HL-60 (cell line): ENCODE measurements around the gene SMIM28.
"Not testable (repeated sequence)": the region's sequence is repeated elsewhere in the genome, so short reads cannot be mapped to it uniquely, and the experiment has no call there.

Source experiments
- DNase-seq, 2 experiments: peaks; one replicate each; pipeline ENCODE4 v3.0.0-alpha.2; 2010 to 2020; ENCODE audit warnings: low read depth in 1 of 2, low spot score in 1 of 2
- H3K27ac ChIP-seq: fragments of 250-450 bp; sonication (Bioruptor Pico); replicated peaks from 2 replicates; pipeline ENCODE4 v1.5.1; 2020; ENCODE audit warnings: mild to moderate bottlenecking, moderate library complexity
- H3K27me3 ChIP-seq: fragments of 250-450 bp; sonication (Bioruptor Pico); 2 replicates; pipeline ENCODE4 v1.5.1; 2021; ENCODE audit warnings: mild to moderate bottlenecking, moderate library complexity; ENCODE audit not compliant: insufficient read depth, poor library complexity, severe bottlenecking
- H3K4me3 ChIP-seq: replicated peaks from 2 replicates; pipeline ENCODE4 v1.5.1; 2011; ENCODE audit warnings: mild to moderate bottlenecking, control low read depth, low read length; ENCODE audit not compliant: insufficient read depth
- CTCF ChIP-seq: IDR thresholded peaks from one replicate; pipeline ENCODE4 v1.5.1; 2011; ENCODE audit warnings: low read length, control low read depth, inconsistent platforms; ENCODE audit not compliant: insufficient read depth
- GABPA ChIP-seq: IDR thresholded peaks from 2 replicates; pipeline ENCODE4 v1.6.1; 2012; ENCODE audit warnings: low read depth
- POLR2AphosphoS5 ChIP-seq: IDR thresholded peaks from 2 replicates; pipeline ENCODE4 v1.6.1; 2012; ENCODE audit warnings: low read depth
- SPI1 ChIP-seq: IDR thresholded peaks from 2 replicates; pipeline ENCODE4 v1.6.1; 2012; ENCODE audit warnings: low read depth, mild to moderate bottlenecking, borderline replicate concordance
- TF ChIP-seq, protein P1 (sequence below): IDR thresholded peaks from 2 replicates; pipeline ENCODE4 v1.6.1; 2012; ENCODE audit warnings: low read depth; ENCODE audit not compliant: insufficient replicate concordance

Gene SMIM28

GRCh38 chr6:138421608-138422007, 43.9 kb downstream of the SMIM28 start:
- TF ChIP-seq CTCF (no peak), POLR2AphosphoS5 (no peak), SPI1 (no peak), GABPA (no peak)
- TF ChIP-seq, protein P1, sequence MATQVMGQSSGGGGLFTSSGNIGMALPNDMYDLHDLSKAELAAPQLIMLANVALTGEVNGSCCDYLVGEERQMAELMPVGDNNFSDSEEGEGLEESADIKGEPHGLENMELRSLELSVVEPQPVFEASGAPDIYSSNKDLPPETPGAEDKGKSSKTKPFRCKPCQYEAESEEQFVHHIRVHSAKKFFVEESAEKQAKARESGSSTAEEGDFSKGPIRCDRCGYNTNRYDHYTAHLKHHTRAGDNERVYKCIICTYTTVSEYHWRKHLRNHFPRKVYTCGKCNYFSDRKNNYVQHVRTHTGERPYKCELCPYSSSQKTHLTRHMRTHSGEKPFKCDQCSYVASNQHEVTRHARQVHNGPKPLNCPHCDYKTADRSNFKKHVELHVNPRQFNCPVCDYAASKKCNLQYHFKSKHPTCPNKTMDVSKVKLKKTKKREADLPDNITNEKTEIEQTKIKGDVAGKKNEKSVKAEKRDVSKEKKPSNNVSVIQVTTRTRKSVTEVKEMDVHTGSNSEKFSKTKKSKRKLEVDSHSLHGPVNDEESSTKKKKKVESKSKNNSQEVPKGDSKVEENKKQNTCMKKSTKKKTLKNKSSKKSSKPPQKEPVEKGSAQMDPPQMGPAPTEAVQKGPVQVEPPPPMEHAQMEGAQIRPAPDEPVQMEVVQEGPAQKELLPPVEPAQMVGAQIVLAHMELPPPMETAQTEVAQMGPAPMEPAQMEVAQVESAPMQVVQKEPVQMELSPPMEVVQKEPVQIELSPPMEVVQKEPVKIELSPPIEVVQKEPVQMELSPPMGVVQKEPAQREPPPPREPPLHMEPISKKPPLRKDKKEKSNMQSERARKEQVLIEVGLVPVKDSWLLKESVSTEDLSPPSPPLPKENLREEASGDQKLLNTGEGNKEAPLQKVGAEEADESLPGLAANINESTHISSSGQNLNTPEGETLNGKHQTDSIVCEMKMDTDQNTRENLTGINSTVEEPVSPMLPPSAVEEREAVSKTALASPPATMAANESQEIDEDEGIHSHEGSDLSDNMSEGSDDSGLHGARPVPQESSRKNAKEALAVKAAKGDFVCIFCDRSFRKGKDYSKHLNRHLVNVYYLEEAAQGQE = no peak
- H3K27ac ChIP-seq = no peak overlapping the region
- DNase-seq = no peak
- no peaks in the 10 kb centered on the region for H3K27me3 ChIP-seq
- H3K4me3 ChIP-seq = no peak overlapping the region

- no peak overlapping the region for H3K4me3 ChIP-seq
- no peak for TF ChIP-seq CTCF
- TF ChIP-seq, protein P1 = no peak
- no peak for TF ChIP-seq SPI1
- TF ChIP-seq GABPA = no peak
- TF ChIP-seq POLR2AphosphoS5 = no peak
- H3K27ac ChIP-seq = peak overlapping the region; percentile 63
- H3K27me3 ChIP-seq = no peaks in the 10 kb centered on the region
- no peak for DNase-seq
Measured at GRCh38 chr6:138422861-138423260, 45.2 kb downstream of the SMIM28 start.

- H3K4me3 ChIP-seq = no peak overlapping the region
- no peak overlapping the region for H3K27ac ChIP-seq
- H3K27me3 ChIP-seq = no peaks in the 10 kb centered on the region
- DNase-seq = no peak
- TF ChIP-seq GABPA (no peak), CTCF (no peak), SPI1 (no peak), POLR2AphosphoS5 (no peak)
- TF ChIP-seq, protein P1 = no peak
Measured at GRCh38 chr6:138424004-138424904, 46.5 kb downstream of the SMIM28 start.

DNA sequence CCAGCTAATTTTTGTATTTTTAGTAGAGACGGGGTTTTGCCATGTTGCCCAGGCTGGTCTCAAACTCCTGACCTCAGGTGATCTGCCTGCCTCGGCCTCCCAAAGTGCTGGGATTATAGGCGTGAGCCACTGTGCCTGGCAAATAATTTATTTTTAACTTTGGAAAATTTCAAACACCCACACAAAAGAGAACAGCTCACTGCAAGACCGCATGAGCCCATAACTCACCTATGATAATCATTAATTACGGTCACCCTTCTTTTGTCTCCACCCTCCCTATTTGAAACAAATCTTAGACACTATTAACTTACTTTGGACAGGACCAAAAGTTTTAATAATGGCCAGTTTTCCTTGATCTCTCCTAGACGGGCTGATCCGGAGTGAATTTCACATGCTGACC, 47.6 kb downstream of the SMIM28 start:
- not testable (repeated sequence) for DNase-seq, H3K4me3 ChIP-seq, H3K27ac ChIP-seq, H3K27me3 ChIP-seq
